ENCODE results near the gene CDH13.

CDH13 gene

DNA sequence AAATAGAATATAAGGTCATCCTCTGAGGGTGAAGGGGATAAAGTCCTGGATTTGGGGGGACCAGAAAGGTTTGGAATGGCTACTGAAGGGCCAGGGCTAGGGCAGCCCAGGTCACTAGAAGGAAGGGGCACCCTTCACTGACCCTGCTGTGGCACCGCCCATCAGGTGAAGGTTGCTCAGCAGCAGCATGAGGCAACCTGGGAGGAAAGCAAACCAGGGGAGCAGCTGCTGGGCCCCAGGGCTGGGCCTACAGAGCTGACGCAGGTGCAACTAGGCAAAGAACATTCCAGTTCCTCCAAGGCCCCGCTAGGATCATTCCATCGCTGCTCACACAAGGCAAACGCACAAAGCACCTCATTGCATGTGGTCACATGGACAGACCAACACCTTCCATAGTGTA, 1177.6 kb downstream of the CDH13 start:
- in situ Hi-C loops (cut with MboI; ENCODE audit: low sequenced_read_pairs): no loop called here

DNA sequence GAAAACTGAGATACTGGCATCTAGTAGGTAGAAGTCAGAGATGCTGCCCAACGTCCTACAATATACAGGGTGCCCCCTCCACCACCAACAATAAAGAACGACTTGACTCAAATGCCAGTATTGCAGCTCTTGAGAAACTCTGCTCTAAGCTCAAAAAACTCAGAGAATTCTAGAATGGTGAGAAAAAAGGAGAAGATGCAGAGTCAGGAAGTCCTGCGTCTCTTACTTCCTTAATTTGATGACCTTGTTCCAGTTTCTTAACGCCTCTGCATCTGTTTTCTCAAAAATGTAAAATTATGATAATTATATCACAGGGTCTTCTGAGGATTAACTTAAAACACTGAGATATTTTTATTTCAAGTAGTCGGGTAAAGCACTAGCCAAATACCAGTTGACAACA, 1179.3 kb downstream of the CDH13 start:
- in situ Hi-C loops (cut with MboI; ENCODE audit: low sequenced_read_pairs): no loop called here

DNA sequence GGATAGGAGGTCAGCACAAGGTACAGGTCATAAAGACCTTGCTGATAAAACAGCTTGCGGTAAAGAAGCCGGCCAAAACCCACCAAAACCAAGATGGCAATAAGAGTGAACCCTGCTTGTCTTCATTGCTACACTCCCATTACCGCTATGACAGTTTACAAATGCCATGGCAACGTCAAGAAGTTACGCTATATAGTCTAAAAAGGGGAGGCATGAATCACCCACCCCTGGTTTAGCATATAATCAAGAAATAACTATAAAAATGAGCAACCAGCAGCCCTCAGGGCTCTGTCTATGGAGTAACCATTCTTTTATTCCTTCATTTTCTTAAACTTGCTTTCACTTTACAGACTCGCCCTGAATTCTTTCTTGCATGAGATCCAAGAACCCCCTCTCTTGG, 1180.0 kb downstream of the CDH13 start:
- in situ Hi-C loops (cut with MboI; ENCODE audit: low sequenced_read_pairs): no loop called here

DNA sequence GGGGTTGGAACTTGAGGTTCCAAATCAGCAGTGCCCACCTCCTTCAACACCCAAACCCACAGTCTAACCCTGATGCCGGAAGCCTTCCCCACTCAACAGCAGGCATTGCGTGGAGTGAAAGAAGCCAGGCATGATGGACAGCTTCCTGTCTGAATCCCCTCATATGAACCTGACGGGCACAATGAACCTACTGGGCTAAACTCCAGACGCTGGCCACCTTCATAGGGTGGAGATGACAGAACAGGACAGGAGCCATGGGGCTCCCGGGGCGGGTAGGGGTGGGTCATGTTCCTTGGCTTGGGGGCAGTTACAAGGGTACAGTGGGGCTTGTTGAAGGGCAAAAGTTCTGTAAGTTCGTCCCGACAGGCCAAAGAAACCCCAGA, 1180.5 kb downstream of the CDH13 start:
- in situ Hi-C loops (cut with MboI; ENCODE audit: low sequenced_read_pairs): no loop called here

DNA sequence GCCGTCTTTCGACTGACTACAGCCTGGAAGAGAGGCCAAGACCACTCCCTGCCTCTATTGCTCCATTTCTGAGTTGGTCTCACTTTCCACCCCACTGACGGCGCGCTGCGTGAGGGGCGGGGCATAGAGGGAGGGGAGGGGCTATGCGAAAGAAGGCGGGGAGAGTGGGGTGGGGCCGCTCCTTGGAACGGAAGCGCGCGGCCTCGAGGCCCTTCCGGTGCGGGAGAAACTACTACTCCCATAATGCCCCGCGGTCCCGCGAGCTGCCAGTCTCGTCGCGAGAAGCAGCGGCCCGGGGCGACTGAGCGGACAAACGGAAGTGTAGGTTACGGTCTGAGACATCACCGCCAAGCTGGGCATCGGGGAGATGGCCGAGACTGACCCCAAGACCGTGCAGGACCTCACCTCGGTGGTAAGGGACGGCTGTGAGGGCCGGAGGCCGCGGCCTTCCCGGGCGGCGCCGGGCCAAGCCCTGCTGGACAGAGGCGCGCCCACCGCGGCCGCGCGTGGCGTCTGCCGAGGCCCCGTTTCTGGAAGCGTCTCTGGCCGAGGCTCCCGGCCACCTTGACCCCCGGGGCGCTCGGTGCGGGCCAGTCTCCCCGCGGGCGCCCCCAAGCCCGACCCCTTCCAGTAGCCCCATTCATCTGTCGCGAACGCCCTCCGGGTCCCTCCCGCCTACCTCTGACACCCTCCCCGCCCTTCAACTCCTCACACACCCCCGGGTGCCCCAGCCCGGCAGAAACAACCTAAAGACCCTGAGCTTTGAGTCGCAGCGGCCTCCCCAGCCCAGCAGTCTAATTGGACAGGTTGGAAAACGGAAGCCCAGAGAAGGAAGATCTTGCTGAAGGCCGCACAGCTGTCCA, 1181.2 kb downstream of the CDH13 start, which contains the start of gene HSBP1:
HSBP1 (plus strand) TSS at position 269 of the 863 bp plus-strand sequence; CDS start at position 368, 99 bp downstream.
- in situ Hi-C loops (cut with MboI; ENCODE audit: low sequenced_read_pairs): no loop called here

DNA sequence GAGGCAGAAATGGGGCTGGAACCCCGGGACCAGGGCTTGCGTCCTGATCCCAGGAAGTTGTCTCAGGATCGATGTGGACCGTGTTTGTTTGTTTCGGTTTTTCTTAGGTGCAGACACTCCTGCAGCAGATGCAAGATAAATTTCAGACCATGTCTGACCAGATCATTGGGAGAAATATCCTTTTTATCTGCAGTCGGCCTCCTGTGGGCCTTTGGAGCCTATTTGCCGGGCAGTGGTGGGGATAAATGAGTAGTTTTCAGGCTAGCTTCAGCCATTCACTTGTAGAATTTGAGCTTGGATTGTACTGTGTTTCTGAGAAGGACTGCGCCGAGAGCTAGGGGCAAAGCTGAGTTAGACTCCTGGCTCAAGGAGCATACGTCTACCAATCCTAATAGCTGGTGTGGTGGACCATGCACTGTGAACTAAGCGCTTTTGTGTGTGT, 1181.8 kb downstream of the CDH13 start:
- in situ Hi-C loops (cut with MboI; ENCODE audit: low sequenced_read_pairs): no loop called here

DNA sequence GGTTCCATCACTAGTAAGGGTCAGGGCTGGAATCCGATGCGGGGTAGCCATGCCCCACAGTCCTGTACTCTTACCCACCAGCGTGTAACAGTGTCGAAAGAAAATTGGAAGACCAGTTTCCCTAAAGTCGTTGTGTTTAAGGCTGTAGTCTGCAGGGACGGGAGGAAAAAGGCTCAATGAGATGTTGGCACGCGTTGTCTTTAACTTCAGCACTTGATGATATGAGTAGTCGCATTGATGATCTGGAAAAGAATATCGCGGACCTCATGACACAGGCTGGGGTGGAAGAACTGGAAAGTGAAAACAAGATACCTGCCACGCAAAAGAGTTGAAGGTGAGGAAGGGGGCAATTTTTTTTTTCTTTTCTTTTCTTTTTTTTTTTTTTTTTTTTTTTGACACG, 1182.3 kb downstream of the CDH13 start:
- in situ Hi-C loops (cut with MboI; ENCODE audit: low sequenced_read_pairs): no loop called here

DNA sequence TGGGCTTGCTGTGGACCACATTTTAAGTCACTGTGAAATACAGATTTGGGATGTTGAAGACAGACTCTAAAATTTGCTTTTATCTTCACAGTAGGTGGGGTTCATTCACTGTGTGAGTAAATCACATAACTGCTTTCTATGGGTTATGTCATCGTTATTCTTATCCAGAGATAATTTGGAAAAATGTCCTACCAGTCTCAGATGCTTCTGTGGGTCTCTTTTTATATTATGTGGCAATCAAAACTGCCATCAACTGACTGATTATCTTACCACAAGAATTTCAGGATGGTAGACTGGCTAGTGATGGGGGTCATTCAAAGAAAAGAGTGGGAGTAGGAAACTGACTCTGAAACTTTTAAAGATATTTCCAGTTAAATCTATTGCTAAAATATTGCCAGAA, 1184.1 kb downstream of the CDH13 start:
- in situ Hi-C loops (cut with MboI; ENCODE audit: low sequenced_read_pairs): no loop called here

DNA sequence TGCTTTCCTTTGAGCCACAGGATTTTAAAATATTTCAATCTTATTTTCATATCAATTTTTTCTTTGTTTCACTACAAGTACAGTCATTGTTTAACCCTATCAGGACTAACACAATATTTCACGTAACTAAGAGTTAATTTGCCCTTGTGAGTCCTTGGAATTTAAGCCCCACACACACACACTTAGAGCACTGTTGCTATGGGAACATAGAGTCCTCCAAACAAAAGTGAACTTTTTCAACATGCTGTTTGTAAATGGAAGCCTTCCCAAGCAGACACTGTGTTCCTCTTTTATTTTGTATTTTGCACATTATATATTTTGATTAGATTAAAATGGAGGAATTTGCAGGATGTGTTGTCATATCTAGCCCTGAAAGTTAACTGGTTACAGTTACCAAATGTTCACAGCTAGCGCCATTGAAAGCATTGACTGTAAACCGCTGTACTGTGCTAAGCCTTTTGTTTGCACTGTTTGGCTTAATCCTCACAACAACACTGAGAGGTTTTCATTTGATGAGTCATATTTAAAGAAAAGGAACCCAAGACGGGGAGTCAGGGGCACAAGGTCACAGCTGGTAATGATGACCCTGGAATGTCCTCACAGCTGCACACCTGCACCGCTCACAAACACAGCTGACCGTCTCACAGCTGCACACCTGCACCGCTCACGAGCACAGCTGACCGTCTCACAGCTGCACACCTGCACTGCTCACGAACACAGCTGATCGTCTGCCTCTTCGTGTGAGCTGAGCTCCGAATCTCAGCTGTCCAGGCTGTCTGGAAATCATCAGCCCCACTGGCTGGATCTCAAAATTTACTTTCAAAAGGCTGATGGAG, 1187.3 kb downstream of the CDH13 start:
- in situ Hi-C loops (cut with MboI; ENCODE audit: low sequenced_read_pairs): no loop called here

DNA sequence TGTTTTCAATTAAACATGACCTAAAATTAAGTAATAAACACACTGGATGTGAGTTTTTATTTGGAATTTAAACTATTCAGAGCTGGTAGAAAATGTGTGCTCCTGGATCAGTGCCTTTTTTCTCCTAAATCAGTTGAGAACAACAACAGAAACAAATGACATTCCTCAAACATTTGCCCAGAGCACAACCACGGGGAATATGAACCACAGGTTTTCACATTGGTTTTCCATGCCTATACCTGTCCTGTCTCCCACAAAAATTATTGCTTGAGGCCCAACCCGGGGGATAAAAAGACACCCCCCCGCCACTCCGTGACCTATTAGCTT, 1187.9 kb downstream of the CDH13 start:
- in situ Hi-C loops (cut with MboI; ENCODE audit: low sequenced_read_pairs): no loop called here

DNA sequence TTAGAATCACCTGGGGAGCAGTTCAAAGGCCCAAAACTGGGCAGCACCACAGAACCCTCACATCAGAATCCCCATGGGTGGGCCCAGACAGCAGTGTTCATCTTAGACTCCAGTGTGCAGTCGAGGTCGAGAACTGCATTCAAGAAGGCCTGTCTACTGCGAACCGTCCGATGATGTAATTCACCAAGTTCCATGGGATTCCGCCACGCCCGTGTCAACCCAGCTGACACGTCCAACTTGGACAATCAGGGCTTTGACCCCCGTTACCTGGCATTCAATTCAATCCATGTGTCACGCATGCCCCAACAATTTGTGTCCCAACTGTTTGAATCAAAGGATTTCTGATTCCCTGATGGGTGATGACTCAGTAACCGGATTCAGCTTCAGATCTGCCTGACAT, 1190.3 kb downstream of the CDH13 start:
- in situ Hi-C loops (cut with MboI; ENCODE audit: low sequenced_read_pairs): no loop called here

DNA sequence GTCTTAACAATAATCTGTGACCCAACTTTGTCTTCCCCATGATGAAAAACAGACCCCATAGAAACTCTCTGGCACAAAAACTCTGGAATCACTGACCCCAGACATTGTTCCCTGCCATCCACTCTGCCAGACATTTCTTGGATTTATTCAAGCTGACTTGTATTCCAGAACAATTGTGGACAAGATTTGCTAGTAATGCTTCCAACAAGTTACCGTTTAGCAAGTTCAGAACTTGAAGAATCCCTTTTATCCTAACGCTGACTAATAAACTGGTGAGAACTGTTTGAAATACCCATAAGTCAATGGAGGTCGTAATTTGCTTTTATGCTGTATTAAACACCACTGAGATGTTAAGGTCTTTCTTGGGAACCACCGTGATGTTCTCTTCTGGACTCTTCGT, 1191.5 kb downstream of the CDH13 start:
- in situ Hi-C loops (cut with MboI; ENCODE audit: low sequenced_read_pairs): no loop called here

DNA sequence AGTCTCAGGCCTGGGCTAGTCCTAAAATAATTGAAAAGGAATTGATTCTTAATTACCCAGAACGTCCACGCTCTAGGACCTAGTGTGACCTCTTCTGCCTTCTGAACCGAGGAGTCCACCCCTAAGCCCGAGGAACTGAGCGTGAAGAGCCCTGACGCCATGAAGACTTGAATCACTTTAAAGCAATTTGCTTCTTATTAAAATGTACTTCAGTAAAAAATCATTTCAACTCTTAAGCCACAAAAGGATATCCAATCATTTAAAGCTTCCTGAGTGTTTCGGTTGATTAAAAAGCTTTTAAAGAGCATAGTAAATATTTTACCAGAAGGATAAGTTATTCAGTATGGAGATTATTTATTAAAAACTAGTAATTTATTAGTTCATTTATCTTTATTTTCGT, 1192.6 kb downstream of the CDH13 start:
- in situ Hi-C loops (cut with MboI; ENCODE audit: low sequenced_read_pairs): no loop called here

DNA sequence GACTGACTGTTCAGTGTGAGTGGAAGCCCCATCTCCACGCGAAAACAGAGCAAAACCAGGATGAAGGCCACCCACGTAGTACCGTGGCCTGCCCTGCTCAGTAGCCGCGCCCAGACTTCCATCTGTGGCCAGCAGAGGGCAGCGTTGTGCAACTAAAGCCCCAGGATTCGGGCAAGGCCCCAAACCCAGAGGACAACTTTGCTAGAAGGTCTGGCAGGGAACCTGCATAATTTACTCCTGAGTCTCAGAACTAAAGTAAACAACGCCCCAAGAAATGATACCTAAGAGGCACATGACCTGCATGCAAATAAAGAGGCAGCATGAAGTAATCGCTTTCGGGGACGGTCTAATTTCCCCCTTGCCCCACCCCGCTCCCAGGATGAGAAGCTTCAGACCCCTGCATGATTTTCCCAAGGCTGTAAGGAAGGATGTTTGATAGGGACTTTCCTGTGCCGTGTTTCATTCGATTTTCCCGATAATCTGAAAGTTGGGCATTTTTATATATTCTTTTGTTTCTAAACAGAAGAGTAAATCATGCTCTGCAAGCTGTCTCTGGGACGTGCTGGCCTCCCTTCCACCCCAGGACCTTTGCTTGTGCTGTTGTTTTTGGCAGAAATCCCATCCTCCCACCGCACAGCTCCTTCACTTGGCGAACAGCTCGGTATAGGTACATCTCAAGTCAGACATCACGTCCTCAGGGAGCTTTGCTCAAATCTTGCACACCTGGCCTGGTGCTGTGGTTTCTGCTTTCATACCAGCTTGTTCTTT, 1199.6 kb downstream of the CDH13 start:
- in situ Hi-C loops (cut with MboI; ENCODE audit: low sequenced_read_pairs): no loop called here

DNA sequence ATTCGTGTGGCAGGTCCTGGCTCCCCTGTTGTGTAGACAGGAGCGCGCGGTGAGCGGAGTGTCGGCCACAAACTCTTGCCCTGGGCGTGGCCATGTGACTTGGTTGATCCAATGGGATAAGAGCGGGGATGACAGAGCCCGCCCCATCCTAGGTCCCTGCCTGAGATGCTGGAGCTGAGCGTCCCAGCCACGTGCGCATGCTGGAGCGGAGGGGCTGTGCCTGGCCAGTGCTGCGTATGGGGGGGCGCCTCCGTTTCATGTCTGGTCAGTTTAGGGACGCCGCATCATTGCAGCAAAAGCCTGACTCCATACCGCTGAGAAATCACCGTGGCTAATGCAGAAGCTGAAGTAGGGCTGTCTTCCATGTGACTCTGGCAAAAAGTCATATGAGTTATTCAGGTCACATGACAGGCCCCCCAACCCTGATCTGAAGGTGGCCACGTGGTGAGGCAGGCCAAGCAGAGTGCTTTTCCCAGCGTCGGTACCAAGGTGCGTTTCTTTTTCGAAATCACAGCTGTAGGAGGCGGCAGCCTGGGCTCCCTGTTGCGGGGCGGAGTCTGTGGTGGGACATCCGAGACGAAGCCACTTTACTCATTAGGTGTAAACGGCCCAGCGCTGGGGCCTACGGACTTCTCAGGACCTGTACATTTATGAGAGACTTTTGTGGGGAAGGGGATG, 1203.5 kb downstream of the CDH13 start:
- in situ Hi-C loops (cut with MboI; ENCODE audit: low sequenced_read_pairs): no loop called here

DNA sequence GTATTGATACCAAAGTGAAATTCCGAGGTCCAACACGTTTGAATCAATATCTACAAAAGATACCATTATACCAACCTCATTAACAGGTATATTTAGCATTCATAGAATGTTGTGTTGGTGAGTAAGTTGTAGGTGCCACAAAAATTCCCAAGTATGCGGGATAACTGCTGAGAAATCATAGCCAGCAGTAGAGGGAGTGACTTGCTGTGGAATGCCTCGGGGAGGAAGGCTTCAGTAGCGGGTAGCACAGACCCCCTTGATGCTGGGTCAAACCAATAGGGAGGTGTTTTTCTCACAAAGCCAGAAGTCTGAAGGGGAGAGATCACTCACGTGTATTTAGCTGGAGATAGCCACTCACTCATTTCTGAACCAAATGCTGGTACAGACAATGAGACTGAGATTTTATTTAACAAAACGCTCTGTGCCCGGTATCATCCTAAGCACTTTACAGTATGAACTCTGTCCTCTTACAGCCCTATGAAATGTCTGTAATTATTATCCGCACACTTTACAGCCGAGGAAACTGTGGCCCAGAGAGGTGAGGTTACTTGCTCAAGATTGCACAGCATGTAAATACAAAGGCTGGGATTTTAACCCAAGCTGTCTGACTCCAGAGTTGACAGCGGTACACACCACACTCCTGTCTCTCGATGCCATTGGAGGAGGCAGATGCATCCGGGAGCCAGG, 1204.1 kb downstream of the CDH13 start:
- in situ Hi-C loops (cut with MboI; ENCODE audit: low sequenced_read_pairs): no loop called here

DNA sequence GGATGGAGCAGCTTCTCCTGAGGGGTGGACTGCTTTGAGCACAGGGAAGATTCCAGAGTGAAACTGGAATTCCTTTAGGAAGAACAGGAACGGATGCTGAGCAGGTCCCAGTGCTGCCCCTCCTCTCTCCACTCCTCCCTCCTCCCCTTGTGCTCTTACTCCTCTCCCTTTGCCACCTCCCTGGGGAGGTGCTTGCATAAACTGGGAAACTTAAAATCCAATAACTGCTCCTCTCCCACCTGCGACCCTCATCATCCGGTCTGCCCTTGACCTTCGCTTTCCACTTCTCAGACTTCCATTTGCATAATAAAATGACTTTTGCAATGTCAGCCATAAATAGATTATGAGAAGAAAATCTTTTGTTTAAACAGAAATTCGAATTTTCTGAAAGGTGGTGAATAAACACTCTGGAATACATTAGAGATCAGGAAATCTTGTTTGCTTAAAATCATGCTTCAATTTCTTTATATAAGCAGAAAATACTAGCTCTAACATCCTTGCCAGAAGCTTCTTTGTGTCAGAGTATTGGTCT, 1204.8 kb downstream of the CDH13 start:
- in situ Hi-C loops (cut with MboI; ENCODE audit: low sequenced_read_pairs): no loop called here

DNA sequence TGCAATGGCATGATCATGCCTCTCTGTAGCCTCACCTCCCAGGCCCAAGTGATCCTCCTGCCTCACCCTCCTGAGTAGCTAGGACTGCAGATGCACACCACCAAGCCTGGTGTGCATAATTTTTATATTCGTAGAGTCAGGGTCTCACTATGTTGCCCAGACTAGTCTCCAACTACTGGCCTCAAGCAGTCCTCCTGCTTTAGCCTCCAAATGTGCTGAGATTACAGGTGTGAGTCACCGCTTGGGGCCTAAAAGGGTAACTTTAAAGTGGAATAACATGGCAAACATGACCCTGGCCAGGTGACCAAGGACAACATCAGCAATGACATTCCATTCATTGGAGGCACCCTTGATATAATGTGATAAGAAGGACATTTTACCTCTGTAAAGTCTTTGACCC, 1207.2 kb downstream of the CDH13 start:
- in situ Hi-C loops (cut with MboI; ENCODE audit: low sequenced_read_pairs): no loop called here

DNA sequence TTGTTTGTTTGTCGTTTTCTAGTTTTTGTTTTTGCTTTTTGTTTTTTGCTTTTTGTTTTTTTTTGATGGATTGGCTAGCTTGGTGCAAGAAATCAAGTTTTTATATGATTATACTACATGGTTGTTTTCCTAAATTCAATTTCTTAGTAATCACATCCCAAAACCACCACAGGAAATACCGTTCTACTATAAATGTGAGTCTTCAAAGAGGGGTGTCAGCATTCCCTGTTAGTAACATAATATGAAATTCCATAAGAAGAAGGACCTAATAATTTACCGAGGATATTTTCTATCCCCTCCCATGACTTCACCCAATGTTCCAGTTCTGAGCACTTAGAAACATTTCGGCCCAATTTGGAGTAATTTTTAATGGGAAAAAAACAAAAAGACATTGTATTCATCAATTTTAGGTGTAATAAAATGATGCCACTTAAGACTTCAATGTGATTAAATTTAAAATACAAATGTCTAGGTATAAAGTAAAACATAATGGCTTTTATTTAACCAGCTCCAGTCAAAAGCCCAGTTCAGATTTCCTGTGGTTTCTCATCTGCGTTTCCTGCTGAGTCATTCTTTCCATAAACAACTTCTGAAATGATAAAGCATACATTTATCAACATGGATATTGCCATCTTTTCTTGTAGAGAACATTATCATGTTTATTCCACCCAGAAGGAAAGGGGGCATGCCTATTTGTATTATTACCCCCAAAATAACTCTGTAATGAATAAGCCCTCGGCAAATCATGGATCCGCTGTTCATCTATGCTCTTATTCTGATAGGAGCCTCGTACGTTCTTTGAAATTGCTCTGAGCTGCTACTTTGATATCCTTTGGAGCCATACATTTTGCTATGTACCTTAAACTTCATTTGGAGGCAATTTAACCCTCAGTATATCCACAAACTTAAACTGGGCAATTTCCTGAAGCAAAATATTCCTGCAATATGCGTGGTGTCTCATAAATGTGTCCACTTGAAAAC, 1209.1 kb downstream of the CDH13 start:
- in situ Hi-C loops (cut with MboI; ENCODE audit: low sequenced_read_pairs): no loop called here
